GM19043 (cell line): ENCODE data around the gene ANKMY2.
"Not testable (repeated sequence)": the region's sequence is repeated elsewhere in the genome, so short reads cannot be mapped to it uniquely, and the experiment has no call there.

Experiments
- ATAC-seq: cut with Tn5 transposase; IDR thresholded peaks from one replicate; pipeline ENCODE4 v1.9.1; 2021; ENCODE audit warnings: low read depth; ENCODE audit not compliant: unreplicated experiment

ANKMY2 gene

DNA sequence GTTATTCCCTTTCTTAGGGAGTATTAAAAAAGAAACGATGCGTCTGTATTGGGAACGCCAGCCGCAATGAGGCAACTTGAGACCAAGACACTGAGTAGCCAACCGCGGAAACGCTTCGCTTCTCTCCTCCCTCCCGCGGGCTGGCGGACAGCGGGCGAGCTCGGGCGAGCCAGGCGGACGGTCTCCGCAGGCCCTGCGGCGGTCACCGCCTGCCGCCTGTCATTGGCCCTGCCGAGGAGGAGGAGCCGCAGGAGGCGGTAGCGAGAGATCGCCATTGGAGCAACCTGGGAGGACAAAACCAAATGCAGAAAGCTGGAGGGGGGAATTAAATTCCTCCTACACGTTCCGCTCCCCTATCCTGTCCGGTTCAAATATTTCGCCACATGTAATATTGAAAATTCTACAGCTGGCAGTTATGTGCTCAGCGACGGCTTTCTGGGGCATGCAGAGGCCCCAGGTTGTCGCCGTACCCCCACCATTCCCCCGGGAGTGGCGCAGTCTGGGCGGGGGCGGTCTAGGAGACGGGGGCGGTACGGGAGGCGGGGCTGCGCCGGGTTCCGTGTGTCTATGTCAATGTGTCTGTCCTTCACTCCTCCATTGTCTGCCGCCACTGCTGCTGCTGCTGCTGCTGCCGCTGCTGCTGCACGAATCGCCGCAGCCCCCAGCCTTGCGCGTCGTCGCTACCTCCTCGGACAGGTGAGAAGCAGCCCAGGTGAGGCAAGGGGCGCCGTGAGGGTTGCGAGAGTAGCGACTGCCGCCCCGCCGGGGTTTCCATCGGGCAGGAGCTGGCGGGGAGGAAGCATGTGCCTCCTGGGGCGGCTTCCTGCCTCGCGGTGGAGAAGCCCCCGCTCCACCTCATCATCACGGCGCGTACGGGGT lies at the start of gene ANKMY2, which contains the start of gene BZW2:
Gene ANKMY2 (minus strand): TSS at position 162 of the 879 bp plus-strand sequence. CDS start 181 bp downstream, outside the sequence.
Gene BZW2 (plus strand): TSS at position 589 of the 879 bp plus-strand sequence. CDS start 19,263 bp downstream, outside the sequence.
- ATAC-seq, result peak; percentile 93

DNA sequence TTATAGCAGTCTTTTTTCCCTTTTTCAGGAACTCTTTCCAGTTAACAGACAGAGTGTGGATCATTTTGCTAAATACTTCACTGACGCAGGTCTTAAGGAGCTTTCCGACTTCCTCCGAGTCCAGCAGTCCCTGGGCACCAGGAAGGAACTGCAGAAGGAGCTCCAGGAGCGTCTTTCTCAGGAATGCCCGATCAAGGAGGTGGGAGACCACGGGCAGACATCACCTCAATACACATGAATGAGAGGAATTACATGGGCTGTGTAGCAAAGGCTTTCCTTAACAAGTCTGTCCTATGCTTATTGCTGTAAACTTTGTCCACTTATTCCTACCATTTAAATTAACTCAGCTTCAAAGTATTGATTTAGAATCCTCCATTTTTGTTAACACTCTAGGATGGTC lies 49.3 kb upstream of the ANKMY2 start:
- no peak for ATAC-seq

DNA sequence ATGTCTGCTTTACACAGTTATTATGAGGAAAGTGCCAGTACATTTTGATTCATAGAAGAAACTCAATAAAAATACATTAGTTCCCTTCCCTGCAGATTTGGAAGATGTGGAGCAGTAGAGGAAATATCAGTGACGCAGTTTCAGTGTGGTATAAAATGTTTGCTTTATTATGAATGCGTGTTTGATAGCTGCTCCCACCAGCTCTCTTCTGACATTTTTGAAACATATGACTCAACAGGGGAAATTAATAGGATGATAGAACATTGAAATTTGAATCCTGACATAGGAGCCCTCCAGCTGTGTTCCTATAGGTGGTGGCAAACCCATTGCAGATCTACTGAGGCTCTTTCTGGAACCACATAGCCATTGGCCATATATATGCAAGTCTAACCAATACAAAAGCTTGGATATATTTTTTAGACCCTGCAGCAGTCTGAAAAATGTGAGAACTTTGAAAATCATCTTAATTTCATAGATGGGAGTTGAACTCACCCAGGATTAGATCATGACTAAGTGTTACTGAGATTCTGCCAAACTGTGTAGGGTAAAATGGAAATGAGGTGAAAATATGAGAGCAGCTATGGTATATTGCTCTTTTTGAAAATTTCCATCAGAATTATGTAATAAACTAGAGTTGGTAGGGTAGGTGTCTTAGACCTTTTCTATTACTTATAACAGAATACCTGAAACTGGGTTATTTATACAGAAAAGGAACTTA lies 48.2 kb upstream of the ANKMY2 start:
- ATAC-seq, result no peak

DNA sequence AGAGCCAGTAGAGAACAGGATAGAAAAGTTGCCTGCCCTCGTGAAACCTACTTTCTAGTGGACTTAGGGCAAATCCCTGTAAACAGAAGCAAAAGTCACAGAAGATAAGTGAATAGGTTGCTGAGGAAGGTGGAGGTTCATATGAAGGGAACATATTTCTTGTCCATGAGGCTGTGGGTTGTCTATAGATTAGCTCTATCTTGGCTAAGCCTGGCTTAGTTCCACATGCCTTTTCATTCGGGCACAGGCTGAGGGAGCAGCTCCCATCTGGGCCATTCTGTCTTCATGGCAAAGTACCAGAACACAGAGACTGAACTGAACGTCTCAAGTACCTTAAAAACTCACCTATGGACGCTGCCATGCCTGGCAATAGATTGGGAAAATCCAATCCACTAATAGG lies 45.7 kb upstream of the ANKMY2 start:
- no peak for ATAC-seq

DNA sequence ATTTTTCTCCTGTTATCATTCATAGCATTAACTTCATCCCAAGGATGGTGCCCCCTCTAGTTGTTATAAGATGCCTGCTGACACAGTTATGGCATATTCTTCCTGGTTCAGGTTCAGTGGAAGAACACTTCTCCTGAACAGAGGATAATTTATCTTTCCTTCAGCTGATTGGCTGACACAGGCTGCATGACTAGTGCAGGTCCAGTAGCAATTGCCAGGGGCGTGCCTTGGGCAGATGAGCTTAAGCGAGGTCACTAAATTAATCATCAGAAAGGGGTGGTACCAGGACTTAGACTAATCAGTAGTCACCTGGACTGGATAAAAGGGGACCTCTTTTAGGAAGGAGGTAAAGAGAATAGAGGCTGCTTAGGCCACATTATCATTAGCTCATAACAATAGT lies 42.7 kb upstream of the ANKMY2 start:
- no peak for ATAC-seq

DNA sequence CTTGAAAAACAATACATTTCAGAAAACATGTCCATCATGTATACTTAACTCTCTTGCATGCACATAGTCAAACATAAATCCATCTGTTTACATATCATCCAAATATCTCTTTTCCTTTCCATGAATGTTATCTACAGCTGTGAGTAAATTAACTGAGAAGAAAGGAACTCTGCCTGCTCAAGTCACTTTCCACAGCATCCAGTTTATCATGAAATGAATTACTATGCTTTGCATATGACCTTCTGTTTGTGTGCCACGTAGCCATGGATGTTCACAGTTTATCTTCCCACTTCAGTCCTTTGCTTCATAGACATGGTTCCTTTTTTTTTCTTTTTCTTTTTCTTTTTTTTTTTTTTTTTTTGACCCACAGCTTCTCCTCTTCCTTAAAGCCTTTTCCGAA lies 40.0 kb upstream of the ANKMY2 start:
- no peak for ATAC-seq

DNA sequence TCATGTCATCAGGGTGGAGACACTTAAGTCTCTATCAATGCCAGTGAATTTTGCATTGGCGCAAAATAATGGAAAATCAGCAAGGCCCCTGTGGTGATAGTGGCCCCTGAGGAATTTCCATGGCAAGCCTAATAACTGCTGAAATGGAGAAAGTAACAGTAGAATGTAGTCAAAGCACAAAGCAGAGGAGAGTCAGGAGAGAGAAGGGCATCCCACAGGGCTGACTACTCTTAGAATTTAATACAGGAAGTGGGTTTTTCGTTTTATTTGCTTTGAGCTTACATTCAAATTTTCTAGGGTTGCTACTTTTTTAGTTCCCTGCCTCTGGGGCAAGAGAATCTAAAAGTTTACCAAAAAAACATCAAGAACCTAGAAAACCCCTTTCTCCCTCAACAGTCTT lies 39.4 kb upstream of the ANKMY2 start:
- ATAC-seq, result no peak

DNA sequence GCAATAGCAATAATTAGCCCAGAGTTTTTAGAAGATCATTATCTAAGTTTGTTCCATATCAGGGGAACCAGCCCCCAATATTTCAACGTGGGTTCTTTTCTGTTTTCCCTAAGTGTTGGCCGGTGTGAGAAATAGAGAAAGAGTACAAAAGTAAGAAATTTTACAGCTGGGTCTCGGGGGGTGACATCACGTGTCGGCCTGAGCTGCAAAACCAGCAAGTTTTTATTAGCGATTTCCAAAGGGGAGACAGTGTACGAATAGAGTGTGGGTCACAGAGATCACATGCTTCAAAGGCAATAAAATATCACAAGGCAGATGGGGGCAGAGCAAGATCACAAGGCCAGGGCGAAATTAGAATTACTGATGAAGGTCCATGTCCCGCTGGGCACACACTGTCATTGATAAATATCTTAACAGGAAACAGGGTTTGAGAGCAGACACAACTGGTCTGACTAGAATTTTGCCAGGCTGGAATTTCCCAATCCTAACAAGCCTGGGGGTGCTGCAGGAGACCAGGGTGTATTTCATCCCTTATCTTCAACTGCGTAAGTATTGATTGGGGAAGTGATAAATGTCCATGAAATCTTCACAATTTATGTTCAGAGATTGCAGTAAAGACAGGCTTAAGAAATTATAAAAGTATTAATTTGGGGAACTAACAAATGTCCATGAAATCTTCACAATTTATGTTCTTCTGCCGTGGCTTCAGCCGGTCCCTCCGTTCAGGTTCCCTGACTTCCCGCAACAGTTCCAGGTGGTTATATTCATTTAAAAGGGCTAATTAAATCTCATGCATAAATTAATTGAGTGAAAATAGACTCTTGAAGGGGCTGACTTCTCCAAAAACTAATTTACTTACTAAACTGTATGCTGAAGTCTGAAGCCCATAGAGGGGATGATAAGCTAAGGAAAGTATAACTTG lies 33.4 kb upstream of the ANKMY2 start:
- not testable (repeated sequence) for ATAC-seq

DNA sequence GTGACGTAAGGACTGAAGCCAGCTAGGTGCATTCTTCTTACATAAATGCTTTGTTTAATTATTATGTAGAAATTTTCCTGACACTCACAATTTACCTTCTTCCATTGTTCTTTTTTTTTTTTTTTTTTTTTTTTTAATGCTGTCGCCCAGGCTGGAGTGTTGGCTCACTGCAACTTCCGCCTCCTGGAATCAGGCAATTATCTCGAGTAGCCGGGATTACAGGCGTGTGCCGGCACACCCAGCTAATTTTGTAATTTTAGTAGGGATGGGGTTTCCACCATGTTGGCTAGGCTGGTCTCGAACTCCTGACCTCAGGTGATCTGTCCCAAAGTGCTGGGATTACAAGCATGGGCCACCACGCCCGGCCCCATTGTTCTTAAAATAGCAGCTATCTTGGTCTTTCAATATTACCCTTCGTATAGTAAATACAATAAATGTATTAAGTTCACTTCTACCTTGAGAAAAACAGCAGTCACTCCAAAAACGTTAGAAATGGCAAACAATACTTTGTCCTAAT lies 32.5 kb upstream of the ANKMY2 start:
- no peak for ATAC-seq

DNA sequence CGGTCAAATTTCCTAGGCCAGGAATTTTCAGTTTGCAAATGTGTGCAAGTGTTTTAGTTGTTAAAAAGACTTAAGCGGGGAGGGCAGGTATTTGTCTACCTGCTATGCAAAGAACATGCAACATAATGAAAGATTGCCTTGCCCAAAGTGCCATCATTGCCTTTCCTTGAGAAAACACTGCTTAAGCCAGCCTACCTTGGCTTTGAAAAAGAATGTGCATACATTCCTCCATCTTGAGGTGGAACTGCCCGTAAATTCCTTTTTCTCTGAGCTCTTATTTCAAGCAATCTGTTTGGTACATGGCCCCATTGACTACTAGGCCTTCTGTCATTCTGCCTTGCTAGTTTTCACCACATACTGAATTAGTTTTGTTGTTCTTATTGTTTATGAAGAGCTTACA lies 29.7 kb upstream of the ANKMY2 start:
- no peak for ATAC-seq

DNA sequence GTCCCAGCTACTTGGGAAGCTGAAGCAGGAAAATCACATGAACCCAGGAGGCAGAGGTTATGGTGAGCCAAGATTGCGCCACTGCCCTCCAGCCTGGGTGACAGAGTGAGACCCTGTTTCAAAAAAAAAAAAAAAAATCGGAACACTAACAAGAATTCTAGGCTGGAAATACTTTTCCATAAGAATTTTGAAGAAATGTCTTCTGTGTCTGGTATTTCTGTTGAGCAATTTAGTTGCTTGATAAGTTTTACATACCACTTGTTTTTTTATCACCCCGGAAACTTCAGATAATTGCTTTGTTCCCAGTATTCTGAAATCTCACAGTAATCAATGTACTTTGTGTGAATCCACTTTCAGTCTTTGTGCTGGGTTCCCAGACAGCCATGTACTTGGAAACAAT lies 26.3 kb upstream of the ANKMY2 start:
- ATAC-seq, result no peak

DNA sequence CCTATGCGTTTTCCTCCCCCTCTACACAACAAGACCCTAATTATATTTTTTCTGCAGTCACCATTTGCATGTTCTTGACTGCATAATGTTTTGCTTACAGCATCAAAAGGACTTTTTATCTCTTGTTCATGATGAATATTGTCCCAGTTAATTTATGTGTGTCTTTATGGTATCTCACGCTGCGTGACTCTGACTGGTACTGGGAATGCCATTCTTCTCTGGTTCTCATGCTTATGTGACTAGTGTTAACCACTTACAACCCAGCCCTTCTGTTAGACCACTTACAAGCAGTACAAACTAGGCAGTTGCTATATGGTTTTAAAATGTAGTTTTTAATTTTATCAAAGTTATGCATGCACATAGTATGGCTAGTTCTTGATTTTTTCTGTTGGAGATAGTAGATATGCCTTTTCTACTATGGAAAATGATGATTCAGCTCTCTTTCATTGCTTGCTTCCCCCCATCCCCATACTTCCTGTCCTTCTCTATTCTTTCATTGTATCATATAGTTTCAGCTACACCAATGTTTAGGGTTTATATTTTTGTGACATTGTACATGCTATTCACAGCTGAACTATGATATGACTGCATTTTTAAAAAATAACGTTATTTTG lies 25.3 kb upstream of the ANKMY2 start:
- ATAC-seq, result no peak

DNA sequence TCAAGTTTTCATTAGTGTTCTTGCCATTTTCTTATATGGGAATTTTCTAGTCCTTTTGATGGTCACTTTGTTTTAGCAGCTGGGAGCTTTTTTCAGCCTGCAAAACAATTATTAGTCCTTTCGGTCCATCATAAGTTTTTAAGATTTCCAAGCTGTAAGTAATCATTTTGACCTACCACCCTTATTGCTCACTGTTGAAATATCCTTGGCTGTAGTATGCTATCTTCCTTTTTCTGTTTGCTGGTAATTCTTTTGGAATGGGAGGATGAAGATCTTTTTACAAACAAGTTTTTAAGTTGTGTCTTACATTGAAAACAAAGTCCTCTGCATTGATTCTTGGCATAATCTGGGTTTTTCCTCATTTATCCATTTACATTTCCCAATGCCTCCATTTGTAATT lies 24.5 kb upstream of the ANKMY2 start:
- no peak for ATAC-seq

DNA sequence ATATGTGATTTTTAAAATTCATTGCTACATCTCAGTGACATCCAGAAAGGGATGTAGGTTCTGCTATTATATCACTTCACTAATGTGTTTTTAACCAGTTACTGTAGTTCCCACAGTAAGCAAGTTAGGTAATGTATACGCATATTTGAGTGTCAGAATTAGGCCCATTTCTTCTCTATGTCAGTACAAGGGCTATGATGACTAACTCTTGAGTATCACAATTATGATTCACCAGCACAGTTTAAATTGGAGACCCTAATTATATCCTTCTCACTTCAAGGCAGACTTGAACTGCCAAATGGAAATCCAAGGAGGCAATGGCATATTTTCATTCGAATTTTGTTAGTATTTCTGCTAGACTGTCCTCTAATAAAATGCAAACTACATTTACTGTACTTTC lies 24.0 kb upstream of the ANKMY2 start:
- ATAC-seq, result no peak

DNA sequence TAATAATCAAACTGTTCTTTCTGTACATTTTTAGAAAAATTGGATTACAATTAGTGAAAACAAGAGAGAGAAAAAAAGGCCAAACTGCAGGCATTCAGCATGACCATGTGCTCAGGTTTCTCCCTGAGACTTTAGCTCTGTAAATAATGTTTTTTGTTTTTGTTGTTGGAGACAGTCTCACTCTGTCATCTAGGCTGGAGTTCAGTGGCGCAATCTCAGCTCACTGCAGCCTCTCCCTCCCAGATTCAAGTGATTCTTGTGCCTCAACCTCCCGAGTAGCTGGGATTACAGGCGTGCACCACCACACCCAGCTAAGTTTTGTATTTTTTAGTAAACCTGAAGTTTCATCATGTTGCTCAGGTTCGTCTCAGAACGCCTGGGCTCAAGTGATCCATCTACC lies 23.4 kb upstream of the ANKMY2 start:
- ATAC-seq, result no peak

DNA sequence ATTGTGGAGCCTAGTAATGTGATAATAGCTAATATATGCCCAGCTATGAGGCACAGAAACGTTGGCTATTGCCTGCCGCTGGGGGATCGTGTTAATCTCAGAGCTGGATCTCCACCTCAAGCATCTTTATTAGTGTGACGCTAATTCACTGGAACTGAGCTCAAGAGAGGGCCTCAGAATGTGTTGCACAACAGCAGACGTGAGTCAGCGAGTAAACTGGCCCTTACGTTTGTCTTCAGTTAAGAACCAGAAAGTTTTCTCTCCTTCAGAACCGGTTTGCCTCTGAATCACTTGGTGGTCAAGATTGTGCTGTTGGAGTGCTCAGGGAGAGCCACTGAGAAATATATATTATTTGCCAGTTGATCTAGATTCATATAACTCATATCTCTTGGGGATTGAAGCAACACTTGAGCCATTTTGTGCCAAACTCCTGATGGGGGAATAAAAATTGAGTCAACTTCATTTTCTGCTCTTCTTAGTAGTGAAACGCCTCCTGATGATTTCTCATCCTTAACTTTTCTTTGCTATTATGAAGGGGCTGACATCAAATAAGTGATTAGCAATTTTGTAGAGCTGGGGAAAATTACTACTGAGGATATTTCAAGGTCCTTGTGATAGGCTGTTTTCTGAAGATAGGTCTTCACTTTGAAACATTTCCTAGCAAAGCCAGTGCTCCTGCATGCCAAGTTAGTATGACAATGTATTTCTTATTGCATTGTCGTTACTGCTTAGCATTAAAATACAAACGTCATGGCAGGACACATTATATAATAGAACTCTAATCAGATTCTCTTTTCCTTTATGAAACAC lies 22.7 kb upstream of the ANKMY2 start:
- no peak for ATAC-seq

DNA sequence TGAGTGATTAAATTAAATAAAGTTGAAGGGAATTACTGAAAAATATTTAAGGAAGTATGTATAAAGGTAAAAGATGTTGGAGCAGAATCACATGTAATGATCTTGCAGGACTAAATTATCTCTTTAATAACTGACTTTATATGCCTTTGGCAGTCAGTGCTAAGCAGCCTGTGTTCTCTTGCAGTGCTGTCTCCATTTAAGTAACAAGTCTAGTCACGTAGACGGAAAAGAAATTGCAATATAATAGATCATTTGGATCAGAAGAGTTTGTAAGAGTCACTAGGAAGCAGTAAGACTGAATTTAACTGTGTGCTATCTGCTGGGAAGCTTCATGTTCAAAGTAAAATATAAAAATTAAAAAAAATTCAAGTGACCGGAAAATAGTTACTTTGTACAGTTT lies 21.8 kb upstream of the ANKMY2 start:
- no peak for ATAC-seq

DNA sequence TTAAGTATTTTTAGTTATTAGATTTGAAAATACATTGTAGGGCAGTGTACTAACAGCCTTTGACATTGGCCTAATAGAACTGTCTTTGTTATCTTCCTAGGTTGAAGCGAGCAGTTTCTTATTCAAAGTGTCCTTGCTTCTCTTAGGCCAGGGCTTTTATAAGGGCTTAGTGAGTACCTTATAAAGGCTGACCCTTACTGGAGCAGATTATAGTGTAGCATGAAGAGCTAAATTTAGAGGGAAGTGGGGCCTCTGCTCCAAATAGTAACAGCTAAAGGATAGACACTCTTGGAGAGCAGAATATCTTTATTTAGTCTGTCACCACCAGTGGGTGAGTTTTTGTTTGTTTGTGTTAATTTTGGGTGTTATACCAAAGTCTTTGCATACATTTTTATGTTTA lies 16.4 kb upstream of the ANKMY2 start:
- no peak for ATAC-seq
